HEK293T (cell line): ENCODE data around the gene CEACAM3.
A peak's percentile ranks its signal among the peaks of the same experiment; 100 is the strongest.

ENCODE experiments used
- CTCF ChIA-PET: fragments of 350-600 bp; formaldehyde crosslinking; extraction: SDS; loops from one replicate; lab custom pipeline; 2021; ENCODE audit warnings: antibody characterized with exemption, inconsistent platforms; lab: Yijun Ruan, JAX
- POLR2A ChIA-PET: fragments of 350-600 bp; formaldehyde crosslinking; extraction: SDS; loops from one replicate; lab custom pipeline; 2020; ENCODE audit warnings: antibody characterized with exemption, inconsistent platforms; lab: Yijun Ruan, JAX
- DNase-seq: peaks from one replicate; pipeline ENCODE4 v3.0.0; 2012; ENCODE audit warnings: mixed read lengths; ENCODE audit errors: extremely low spot score
- ARNT ChIP-seq: fragments of 450-650 bp; IDR thresholded peaks from 2 replicates; pipeline ENCODE4 v1.6.1; 2017; ENCODE audit warnings: mild to moderate bottlenecking
- BHLHE40 ChIP-seq: fragments of 450-650 bp; IDR thresholded peaks from 2 replicates; pipeline ENCODE4 v1.6.1; 2016; ENCODE audit warnings: mild to moderate bottlenecking, moderate library complexity, borderline replicate concordance
- CTBP1 ChIP-seq: fragments of 450-650 bp; IDR thresholded peaks from 2 replicates; pipeline ENCODE4 v1.6.1; 2016; ENCODE audit warnings: borderline replicate concordance
- ELF4 ChIP-seq: fragments of 450-650 bp; IDR thresholded peaks from 2 replicates; pipeline ENCODE4 v1.6.1; 2017; ENCODE audit warnings: antibody characterized with exemption
- FOXA1 ChIP-seq: fragments of 450-650 bp; IDR thresholded peaks from 2 replicates; pipeline ENCODE4 v1.6.1; 2016; ENCODE audit warnings: mild to moderate bottlenecking
- FOXK2 ChIP-seq: fragments of 450-650 bp; IDR thresholded peaks from 2 replicates; pipeline ENCODE4 v1.6.1; 2016; ENCODE audit warnings: mild to moderate bottlenecking
- FOXM1 ChIP-seq: fragments of 450-650 bp; IDR thresholded peaks from 2 replicates; pipeline ENCODE4 v1.6.1; 2017; ENCODE audit warnings: mild to moderate bottlenecking, borderline replicate concordance
- HDGF ChIP-seq: fragments of 450-650 bp; IDR thresholded peaks from 2 replicates; pipeline ENCODE4 v1.6.1; 2017; ENCODE audit warnings: antibody characterized with exemption, borderline replicate concordance
- L3MBTL2 ChIP-seq: fragments of 450-650 bp; conservative IDR thresholded peaks from 2 replicates; pipeline ENCODE4 v1.6.1; 2016; ENCODE audit warnings: mild to moderate bottlenecking
- LEF1 ChIP-seq: fragments of 450-650 bp; IDR thresholded peaks from 2 replicates; pipeline ENCODE4 v1.6.1; 2017; ENCODE audit warnings: mild to moderate bottlenecking, borderline replicate concordance
- NFRKB ChIP-seq: fragments of 450-650 bp; IDR thresholded peaks from 2 replicates; pipeline ENCODE4 v1.6.1; 2016; ENCODE audit warnings: mild to moderate bottlenecking, moderate library complexity
- SP1 ChIP-seq: fragments of 450-650 bp; IDR thresholded peaks from 2 replicates; pipeline ENCODE4 v1.6.1; 2017
- SUZ12 ChIP-seq: fragments of 450-650 bp; IDR thresholded peaks from 2 replicates; pipeline ENCODE4 v1.6.1; 2016; ENCODE audit warnings: mild to moderate bottlenecking
- TARDBP ChIP-seq: fragments of 450-650 bp; IDR thresholded peaks from 2 replicates; pipeline ENCODE4 v1.6.1; 2016
- ZNF384 ChIP-seq: fragments of 450-650 bp; IDR thresholded peaks from 2 replicates; pipeline ENCODE4 v1.6.1; 2016
- TF ChIP-seq, protein P1 (sequence below): fragments of 450-650 bp; IDR thresholded peaks from 2 replicates; pipeline ENCODE4 v1.6.1; 2016

Gene CEACAM3

GRCh38 chr19:41851456-41851855 lies 55.1 kb downstream of the CEACAM3 start:
- ChIA-PET POLR2A (interaction anchor here (1.1 to 5.5 kb wide), 2 partner anchors 8 to 33 kb away, joined by 3 to 31 read pairs; partner anchors contain the start of gene RPS19), CTCF (no interaction called here)
- no peak for DNase-seq
- no peak for TF ChIP-seq SUZ12
- TF ChIP-seq FOXA1, result no peak
- TF ChIP-seq HDGF, result no peak
- TF ChIP-seq ELF4, result no peak
- TF ChIP-seq, protein P1, sequence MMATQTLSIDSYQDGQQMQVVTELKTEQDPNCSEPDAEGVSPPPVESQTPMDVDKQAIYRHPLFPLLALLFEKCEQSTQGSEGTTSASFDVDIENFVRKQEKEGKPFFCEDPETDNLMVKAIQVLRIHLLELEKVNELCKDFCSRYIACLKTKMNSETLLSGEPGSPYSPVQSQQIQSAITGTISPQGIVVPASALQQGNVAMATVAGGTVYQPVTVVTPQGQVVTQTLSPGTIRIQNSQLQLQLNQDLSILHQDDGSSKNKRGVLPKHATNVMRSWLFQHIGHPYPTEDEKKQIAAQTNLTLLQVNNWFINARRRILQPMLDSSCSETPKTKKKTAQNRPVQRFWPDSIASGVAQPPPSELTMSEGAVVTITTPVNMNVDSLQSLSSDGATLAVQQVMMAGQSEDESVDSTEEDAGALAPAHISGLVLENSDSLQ, result no peak
- no peak for TF ChIP-seq CTBP1
- no peak for TF ChIP-seq FOXM1
- no peak for TF ChIP-seq SP1
- TF ChIP-seq ARNT, result no peak
- no peak for TF ChIP-seq FOXK2
- no peak for TF ChIP-seq BHLHE40
- no peak for TF ChIP-seq L3MBTL2
- no peak for TF ChIP-seq ZNF384
- no peak for TF ChIP-seq LEF1

- POLR2A ChIA-PET, result no interaction called here
- TF ChIP-seq ARNT (no peak), NFRKB (no peak)
- TF ChIP-seq, protein P1, result peak; percentile 58; the same call in 1 of the 2 replicates
- CTCF ChIA-PET, result interaction anchor here (0.5 to 0.9 kb wide), 2 partner anchors 17 to 100 kb away, joined by 3 read pairs; no protein-coding TSS in a partner anchor
- DNase-seq, result no peak
Measured at GRCh38 chr19:41853344-41853743, 57.0 kb downstream of the CEACAM3 start.

DNA sequence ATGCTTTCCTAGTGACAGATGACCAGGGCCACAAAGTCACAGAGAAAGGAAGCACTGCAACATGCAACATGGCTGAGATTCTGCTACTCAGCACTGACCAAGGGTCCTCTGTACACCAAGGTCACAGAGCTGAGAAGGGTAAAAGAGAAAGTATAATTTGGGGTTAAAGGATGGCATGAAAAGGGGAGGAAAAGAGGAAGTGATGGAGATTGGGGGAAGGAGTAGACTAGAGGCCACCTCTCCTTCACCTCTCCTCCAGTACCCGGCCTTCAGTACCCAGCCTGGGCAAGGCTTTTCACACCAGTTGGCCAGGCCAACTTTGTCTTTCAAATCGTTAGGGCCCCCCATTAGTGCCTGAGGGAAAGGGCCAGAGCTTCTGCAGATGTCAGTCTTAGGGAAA lies 57.4 kb downstream of the CEACAM3 start:
- ChIA-PET CTCF (interaction anchor here (0.9 kb wide), 1 partner anchor 17 kb away, joined by 3 read pairs; no protein-coding TSS in a partner anchor), POLR2A (no interaction called here)
- no peak for DNase-seq
- TF ChIP-seq NFRKB (no peak), CTBP1 (no peak), FOXK2 (no peak), FOXM1 (no peak), ZNF384 (no peak), SP1 (no peak), ARNT (no peak), FOXA1 (no peak), SUZ12 (no peak), LEF1 (no peak), BHLHE40 (no peak), TARDBP (no peak), L3MBTL2 (no peak)
- TF ChIP-seq, protein P1, result no peak

- no peak for DNase-seq
- TF ChIP-seq FOXM1 (no peak), ZNF384 (no peak), NFRKB (no peak), ARNT (no peak), FOXK2 (no peak), TARDBP (no peak)
- TF ChIP-seq, protein P1, result no peak
- ChIA-PET POLR2A (interaction anchor here (0.8 to 3.6 kb wide), 19 partner anchors 10 to 495 kb away, joined by 3 to 43 read pairs (median 5); partner anchors contain the start of genes B9D2 and RABAC1), CTCF (interaction anchor here (0.7 kb wide), 1 partner anchor 11 kb away, joined by 3 read pairs; no protein-coding TSS in a partner anchor)
Measured at GRCh38 chr19:41859213-41859617, 62.8 kb downstream of the CEACAM3 start.

DNA sequence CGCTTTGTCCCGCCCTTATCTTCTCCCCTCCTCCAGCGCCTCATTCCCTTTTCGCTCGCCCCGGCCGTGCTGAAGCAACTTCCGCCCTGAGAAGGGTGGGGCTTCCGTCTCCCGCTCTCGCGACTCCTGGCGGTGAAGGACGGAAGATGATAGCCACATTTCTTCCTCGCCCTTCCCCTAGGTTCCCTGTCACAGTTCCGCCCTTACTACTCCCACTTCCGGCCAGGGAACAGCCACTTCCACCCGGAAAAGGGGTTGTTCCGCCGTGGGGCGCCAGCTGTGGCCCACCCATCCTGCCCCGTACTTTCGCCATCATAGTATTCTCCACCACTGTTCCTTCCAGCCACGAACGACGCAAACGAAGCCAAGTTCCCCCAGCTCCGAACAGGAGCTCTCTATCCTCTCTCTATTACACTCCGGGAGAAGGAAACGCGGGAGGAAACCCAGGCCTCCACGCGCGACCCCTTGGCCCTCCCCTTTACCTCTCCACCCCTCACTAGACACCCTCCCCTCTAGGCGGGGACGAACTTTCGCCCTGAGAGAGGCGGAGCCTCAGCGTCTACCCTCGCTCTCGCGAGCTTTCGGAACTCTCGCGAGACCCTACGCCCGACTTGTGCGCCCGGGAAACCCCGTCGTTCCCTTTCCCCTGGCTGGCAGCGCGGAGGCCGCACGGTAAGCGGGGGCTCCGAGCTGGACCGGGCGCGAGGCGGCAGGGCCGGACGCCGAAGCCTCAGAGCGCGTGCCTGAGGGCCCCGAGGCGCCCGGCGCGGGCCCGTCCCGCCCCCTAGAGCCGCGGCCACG lies 63.4 kb downstream of the CEACAM3 start, which contains the start of gene RPS19:
TSS of gene RPS19 (plus strand) at position 638 of the 801 bp plus-strand sequence. CDS start 520 bp downstream, outside the sequence.
- POLR2A ChIA-PET, result interaction anchor here (0.7 to 3.6 kb wide), 26 partner anchors 9 to 495 kb away, joined by 3 to 43 read pairs (median 4); partner anchors contain the start of genes B9D2 and RABAC1
- CTCF ChIA-PET, result interaction anchor here (0.6 to 0.7 kb wide), 2 partner anchors 12 to 43 kb away, joined by 3 read pairs; no protein-coding TSS in a partner anchor
- peak; percentile 97 for DNase-seq
- no peak for TF ChIP-seq ZNF384
- TF ChIP-seq FOXM1, result peak; percentile 58; the same call in 1 of the 2 replicates
- TF ChIP-seq ARNT, result peak; percentile 60
- peak; percentile 95 for TF ChIP-seq ELF4
- TF ChIP-seq L3MBTL2, result 0 out of 2 replicates have a peak, but pooled peaks have one; percentile 35
- TF ChIP-seq NFRKB, result no peak
- TF ChIP-seq SP1, result peak; percentile 95
- peak; percentile 91; the same call in 1 of the 2 replicates for TF ChIP-seq LEF1
- TF ChIP-seq FOXA1, result no peak
- no peak for TF ChIP-seq SUZ12
- TF ChIP-seq HDGF, result no peak
- TF ChIP-seq CTBP1, result no peak
- TF ChIP-seq TARDBP, result peak; percentile 99
- TF ChIP-seq, protein P1, result peak; percentile 69; the same call in 1 of the 2 replicates
- no peak for TF ChIP-seq FOXK2
- no peak for TF ChIP-seq BHLHE40
